ENCODE measurements around the gene LRMDA. TPM values are rescaled to one million over a fixed set of nuclear protein-coding genes. Genes with fewer than 3 reads are reported as not detected.

LRMDA gene
- total RNA-seq, 2 experiments from 2014 or later = not detected

- no peaks in the 10 kb centered on the region for H3K4me1 Mint-ChIP-seq
- no peak overlapping the region for H3K4me3 Mint-ChIP-seq
- DNase-seq (no peak), ATAC-seq (ENCODE audit: low read depth) (no peak)
- no peaks in the 10 kb centered on the region for H3K9me3 Mint-ChIP-seq
- no peaks in the 10 kb centered on the region for H3K27me3 Mint-ChIP-seq
- no peaks in the 10 kb centered on the region for H3K36me3 Mint-ChIP-seq
- H3K27ac Mint-ChIP-seq = no peak overlapping the region
- POLR2A ChIA-PET = no interaction called here
These were observed 586.5 kb downstream of the LRMDA start for GRCh38 chr10:76017733-76018433.

- Mint-ChIP-seq H3K27me3 (no peaks in the 10 kb centered on the region), H3K4me3 (no peak overlapping the region), H3K36me3 (no peaks in the 10 kb centered on the region), H3K4me1 (no peaks in the 10 kb centered on the region), H3K9me3 (no peaks in the 10 kb centered on the region), H3K27ac (no peak overlapping the region)
- ATAC-seq (ENCODE audit: low read depth) (no peak), DNase-seq (no peak)
- POLR2A ChIA-PET = no interaction called here
These were observed 589.2 kb downstream of the LRMDA start for GRCh38 chr10:76020630-76021029.

- no peak overlapping the region for H3K27ac Mint-ChIP-seq
These were observed 590.0 kb downstream of the LRMDA start for GRCh38 chr10:76021398-76021797.

GRCh38 chr10:76022366-76022765, 590.9 kb downstream of the LRMDA start:
- no peak for ATAC-seq (ENCODE audit: low read depth)
- no peak for DNase-seq
- no peak overlapping the region for H3K4me3 Mint-ChIP-seq
- H3K27me3 Mint-ChIP-seq = peaks cover 4% of the 10 kb centered on the region
- no peaks in the 10 kb centered on the region for H3K9me3 Mint-ChIP-seq
- H3K27ac Mint-ChIP-seq = no peak overlapping the region
- H3K4me1 Mint-ChIP-seq = no peaks in the 10 kb centered on the region
- POLR2A ChIA-PET = no interaction called here
- H3K36me3 Mint-ChIP-seq = no peaks in the 10 kb centered on the region

More at GRCh38 chr10:76021398-76021797, 590.0 kb downstream of the LRMDA start:
- no peaks in the 10 kb centered on the region for H3K36me3 Mint-ChIP-seq
- H3K4me1 Mint-ChIP-seq = no peaks in the 10 kb centered on the region
- H3K27me3 Mint-ChIP-seq = no peaks in the 10 kb centered on the region
- H3K9me3 Mint-ChIP-seq = no peaks in the 10 kb centered on the region
- no peak overlapping the region for H3K4me3 Mint-ChIP-seq
- POLR2A ChIA-PET = no interaction called here
- DNase-seq (no peak), ATAC-seq (ENCODE audit: low read depth) (no peak)

- H3K9me3 Mint-ChIP-seq = no peaks in the 10 kb centered on the region
- DNase-seq (no peak), ATAC-seq (ENCODE audit: low read depth) (no peak)
- peaks cover 4% of the 10 kb centered on the region for H3K27me3 Mint-ChIP-seq
- H3K27ac Mint-ChIP-seq = no peak overlapping the region
- no peak overlapping the region for H3K4me3 Mint-ChIP-seq
- POLR2A ChIA-PET = no interaction called here
- no peaks in the 10 kb centered on the region for H3K4me1 Mint-ChIP-seq
- no peaks in the 10 kb centered on the region for H3K36me3 Mint-ChIP-seq
These were observed 591.6 kb downstream of the LRMDA start for GRCh38 chr10:76023007-76023406.

GRCh38 chr10:76024460-76025123, 593.2 kb downstream of the LRMDA start:
- Mint-ChIP-seq H3K9me3 (no peaks in the 10 kb centered on the region), H3K27me3 (peaks cover 4% of the 10 kb centered on the region), H3K27ac (no peak overlapping the region), H3K36me3 (no peaks in the 10 kb centered on the region), H3K4me1 (no peaks in the 10 kb centered on the region), H3K4me3 (no peak overlapping the region)
- DNase-seq (no peak), ATAC-seq (ENCODE audit: low read depth) (no peak)
- POLR2A ChIA-PET = no interaction called here

- Mint-ChIP-seq H3K4me1 (no peaks in the 10 kb centered on the region), H3K27me3 (peaks cover 4% of the 10 kb centered on the region), H3K36me3 (no peaks in the 10 kb centered on the region), H3K9me3 (no peaks in the 10 kb centered on the region), H3K27ac (no peak overlapping the region), H3K4me3 (no peak overlapping the region)
- POLR2A ChIA-PET = no interaction called here
- ATAC-seq (ENCODE audit: low read depth) (no peak), DNase-seq (no peak)
These were observed 593.7 kb downstream of the LRMDA start for GRCh38 chr10:76025124-76025477.

- no peak for ATAC-seq (ENCODE audit: low read depth)
- Mint-ChIP-seq H3K9me3 (no peaks in the 10 kb centered on the region), H3K36me3 (no peaks in the 10 kb centered on the region), H3K27ac (no peak overlapping the region), H3K4me3 (no peak overlapping the region), H3K4me1 (no peaks in the 10 kb centered on the region), H3K27me3 (peaks cover 4% of the 10 kb centered on the region)
- POLR2A ChIA-PET = no interaction called here
- DNase-seq = no peak
These were observed 594.9 kb downstream of the LRMDA start for GRCh38 chr10:76026176-76026771.

GRCh38 chr10:76026905-76027304, 595.5 kb downstream of the LRMDA start:
- ATAC-seq (ENCODE audit: low read depth) = no peak
- Mint-ChIP-seq H3K4me3 (no peak overlapping the region), H3K27me3 (peaks cover 4% of the 10 kb centered on the region), H3K9me3 (no peaks in the 10 kb centered on the region), H3K27ac (no peak overlapping the region), H3K36me3 (no peaks in the 10 kb centered on the region), H3K4me1 (no peaks in the 10 kb centered on the region)
- no peak for DNase-seq
- POLR2A ChIA-PET = no interaction called here

- no peak overlapping the region for H3K4me3 Mint-ChIP-seq
- no peaks in the 10 kb centered on the region for H3K4me1 Mint-ChIP-seq
- H3K36me3 Mint-ChIP-seq = no peaks in the 10 kb centered on the region
- ATAC-seq (ENCODE audit: low read depth) (no peak), DNase-seq (no peak)
- H3K27me3 Mint-ChIP-seq = peaks cover 4% of the 10 kb centered on the region
- H3K9me3 Mint-ChIP-seq = no peaks in the 10 kb centered on the region
- no peak overlapping the region for H3K27ac Mint-ChIP-seq
- POLR2A ChIA-PET = no interaction called here
These were observed 598.4 kb downstream of the LRMDA start for GRCh38 chr10:76029782-76030181.

GRCh38 chr10:76031099-76031498, 599.7 kb downstream of the LRMDA start:
- POLR2A ChIA-PET = no interaction called here

GRCh38 chr10:76031769-76032699, 600.6 kb downstream of the LRMDA start:
- ATAC-seq (ENCODE audit: low read depth) (no peak), DNase-seq (no peak)
- Mint-ChIP-seq H3K9me3 (no peaks in the 10 kb centered on the region), H3K27me3 (peaks cover 4% of the 10 kb centered on the region), H3K36me3 (no peaks in the 10 kb centered on the region), H3K4me1 (no peaks in the 10 kb centered on the region), H3K4me3 (no peak overlapping the region), H3K27ac (no peak overlapping the region)
- POLR2A ChIA-PET = no interaction called here

More at GRCh38 chr10:76031099-76031498, 599.7 kb downstream of the LRMDA start:
- no peaks in the 10 kb centered on the region for H3K36me3 Mint-ChIP-seq
- H3K4me1 Mint-ChIP-seq = no peaks in the 10 kb centered on the region
- ATAC-seq (ENCODE audit: low read depth) (no peak), DNase-seq (no peak)
- H3K9me3 Mint-ChIP-seq = no peaks in the 10 kb centered on the region
- no peak overlapping the region for H3K4me3 Mint-ChIP-seq
- no peak overlapping the region for H3K27ac Mint-ChIP-seq
- peaks cover 4% of the 10 kb centered on the region for H3K27me3 Mint-ChIP-seq

GRCh38 chr10:76032700-76033039, 601.2 kb downstream of the LRMDA start:
- H3K27me3 Mint-ChIP-seq = peaks cover 2% of the 10 kb centered on the region
- H3K4me1 Mint-ChIP-seq = no peaks in the 10 kb centered on the region
- H3K27ac Mint-ChIP-seq = no peak overlapping the region

More at GRCh38 chr10:76032700-76033039, 601.2 kb downstream of the LRMDA start:
- no peak for DNase-seq
- POLR2A ChIA-PET = no interaction called here
- H3K4me3 Mint-ChIP-seq = no peak overlapping the region
- no peak for ATAC-seq (ENCODE audit: low read depth)
- H3K36me3 Mint-ChIP-seq = no peaks in the 10 kb centered on the region
- no peaks in the 10 kb centered on the region for H3K9me3 Mint-ChIP-seq
